Common myeloid progenitor, CD34-positive (primary cell): ENCODE results near the gene VAMP1. TPM values are rescaled to one million over a fixed set of nuclear protein-coding genes. Genes with fewer than 3 reads are reported as not detected.
"Not testable (repeated sequence)": the region's sequence is repeated elsewhere in the genome, so short reads cannot be mapped to it uniquely, and the experiment has no call there.

ENCODE experiments used
- CTCF ChIA-PET: fragments of 350-600 bp; sonication (Branson Sonifier 250); formaldehyde crosslinking; loops from one replicate; lab custom pipeline; 2021; ENCODE audit warnings: antibody characterized with exemption; lab: Charles Lee
- POLR2A ChIA-PET: fragments of 350-600 bp; sonication (Branson Sonifier 250); formaldehyde crosslinking; loops from one replicate; lab custom pipeline; 2021; ENCODE audit warnings: antibody characterized with exemption; lab: Charles Lee
- DNase-seq, 3 donors: peaks; one replicate each; pipeline versions ENCODE4 v3.0.0 to v3.0.0-alpha.2; 2013
- H3K27ac ChIP-seq, 2 experiments: 1 replicate in 1 of 2; 2 replicates in 1 of 2; pipeline ENCODE4 v1.7.0; 2013; ENCODE audit warnings: inconsistent platforms in 2 of 2, low read length in 2 of 2, mild to moderate bottlenecking in 2 of 2, low read depth in 1 of 2, moderate library complexity in 1 of 2; ENCODE audit not compliant: severe bottlenecking in 2 of 2, insufficient read depth in 1 of 2, poor library complexity in 1 of 2
- H3K27me3 ChIP-seq, 5 experiments: replicated peaks in 2 of 5; 1 replicate in 3 of 5; 2 replicates in 2 of 5; pipeline versions ENCODE4 v1.6.1 to v1.7.0; 2013; ENCODE audit warnings: low read length in 4 of 5, mild to moderate bottlenecking in 2 of 5, moderate library complexity in 2 of 5, inconsistent platforms in 1 of 5; ENCODE audit not compliant: insufficient read depth in 5 of 5, control insufficient read depth in 4 of 5
- H3K36me3 ChIP-seq, 4 experiments: 1 replicate in 2 of 4; 2 replicates in 2 of 4; pipeline versions ENCODE4 v1.6.1 to v1.7.0; 2013; ENCODE audit warnings: low read length in 3 of 4, control low read depth in 1 of 4, mild to moderate bottlenecking in 1 of 4; ENCODE audit not compliant: control insufficient read depth in 4 of 4, insufficient read depth in 4 of 4
- H3K4me1 ChIP-seq, 4 experiments: 1 replicate in 3 of 4; 2 replicates in 1 of 4; pipeline versions ENCODE4 v1.6.1 to v1.7.1; 2013; ENCODE audit warnings: low read length in 3 of 4, mild to moderate bottlenecking in 3 of 4, control low read depth in 1 of 4, inconsistent platforms in 1 of 4, moderate library complexity in 1 of 4; ENCODE audit not compliant: control insufficient read depth in 4 of 4, insufficient read depth in 4 of 4; ENCODE audit errors: control extremely low read depth in 1 of 4
- H3K4me3 ChIP-seq, 7 experiments: 1 replicate in 4 of 7; 2 replicates in 3 of 7; pipeline versions ENCODE4 v1.5.1 to v1.7.0; 2013; ENCODE audit warnings: mild to moderate bottlenecking in 7 of 7, low read length in 6 of 7, moderate library complexity in 6 of 7, inconsistent platforms in 2 of 7, low read depth in 2 of 7, control low read depth in 1 of 7; ENCODE audit not compliant: insufficient read depth in 4 of 7, control insufficient read depth in 1 of 7; ENCODE audit errors: extremely low read depth in 1 of 7
- H3K9me3 ChIP-seq, 5 experiments: 1 replicate in 4 of 5; 2 replicates in 1 of 5; pipeline versions ENCODE4 v1.6.1 to v1.7.1; 2013; ENCODE audit warnings: low read length in 4 of 5, mild to moderate bottlenecking in 2 of 5, inconsistent platforms in 1 of 5, low read depth in 1 of 5, moderate library complexity in 1 of 5; ENCODE audit not compliant: control insufficient read depth in 4 of 5, insufficient read depth in 2 of 5; ENCODE audit errors: control extremely low read depth in 1 of 5
- WGBS: methylation state at CpG from one replicate; pipeline ENCODE4 v1.1.5; 2013; ENCODE audit not compliant: insufficient coverage; 5-methylcytosine and 5-hydroxymethylcytosine counted together
- polyA plus RNA-seq: library from polyadenylated mRNA; unstranded; fragments of 120-200 nt; gene quantifications from one replicate; pipeline ENCODE4 v1.2.1, GENCODE V29; 2013

Gene VAMP1, protein sequence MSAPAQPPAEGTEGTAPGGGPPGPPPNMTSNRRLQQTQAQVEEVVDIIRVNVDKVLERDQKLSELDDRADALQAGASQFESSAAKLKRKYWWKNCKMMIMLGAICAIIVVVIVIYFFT
- polyA plus RNA-seq, result 15.9 TPM

DNA sequence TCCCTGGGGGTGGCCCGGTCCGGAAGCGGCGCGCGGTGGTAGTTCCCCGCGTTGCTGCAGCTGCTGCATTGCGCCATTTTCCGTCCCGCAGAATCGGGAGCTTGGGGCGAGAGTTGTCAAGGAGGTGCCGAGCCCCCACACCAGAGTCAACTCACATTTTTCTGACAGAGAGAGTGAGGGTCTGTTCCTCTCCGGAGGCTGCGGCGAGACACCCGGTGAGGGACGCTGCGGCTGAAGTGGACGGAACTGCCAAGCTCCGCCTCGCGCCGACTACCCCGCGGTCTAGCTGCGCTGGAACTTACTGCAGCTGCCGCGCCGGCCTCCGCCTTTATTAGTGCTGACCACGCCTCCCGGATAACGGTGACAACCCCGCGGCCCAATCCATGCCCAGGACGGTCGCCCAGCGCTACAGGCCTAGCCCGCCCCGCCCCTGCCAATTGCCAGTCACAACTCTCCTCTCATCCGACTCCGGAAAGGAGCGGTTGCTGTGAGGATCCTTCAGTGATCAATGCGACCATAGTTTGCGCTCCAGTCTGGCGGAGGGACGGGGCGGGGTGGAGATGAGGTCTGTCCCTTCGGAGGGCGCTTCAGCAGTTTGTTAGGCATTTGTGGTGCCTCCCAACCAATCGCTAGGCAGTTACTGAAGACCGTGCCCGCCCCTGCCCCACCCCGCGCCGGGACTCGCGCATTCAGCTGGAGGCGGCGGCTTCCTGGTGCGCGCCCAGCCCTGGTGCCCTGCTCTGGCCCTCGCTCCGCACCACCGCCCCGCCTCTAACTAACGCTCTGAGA is at the start of gene VAMP1:
VAMP1 (minus strand) TSS at position 303 of the 789 bp plus-strand sequence; CDS start at position 157, 146 bp downstream.
- peak; percentile 95 to 97 (median 97) for DNase-seq
- ChIA-PET POLR2A (interaction anchor here (0.6 to 2.4 kb wide), 14 partner anchors 9 to 352 kb away, joined by 3 to 16 read pairs (median 6); partner anchors contain the start of gene MRPL51), CTCF (interaction anchor here (0.9 to 3.9 kb wide), 11 partner anchors 20 to 144 kb away, joined by 3 to 19 read pairs (median 4); partner anchors contain the start of gene MRPL51)
- no peaks in the 10 kb centered on the region for H3K27me3 ChIP-seq
- H3K36me3 ChIP-seq, result peaks cover 0 to 13% (median 5%) of the 10 kb centered on the region in 4 experiments
- H3K4me1 ChIP-seq, result peaks cover 4 to 24% (median 21%) of the 10 kb centered on the region in 4 experiments
- no peaks in the 10 kb centered on the region for H3K9me3 ChIP-seq
- peak within 1 kb of the TSS; percentile 66 to 90 (median 80) for H3K4me3 ChIP-seq
- WGBS, result under 1% methylated on average over 62 of the region's 69 CpGs
- peak within 1 kb of the TSS in 1 of 2 experiments; percentile 71 for H3K27ac ChIP-seq

DNA sequence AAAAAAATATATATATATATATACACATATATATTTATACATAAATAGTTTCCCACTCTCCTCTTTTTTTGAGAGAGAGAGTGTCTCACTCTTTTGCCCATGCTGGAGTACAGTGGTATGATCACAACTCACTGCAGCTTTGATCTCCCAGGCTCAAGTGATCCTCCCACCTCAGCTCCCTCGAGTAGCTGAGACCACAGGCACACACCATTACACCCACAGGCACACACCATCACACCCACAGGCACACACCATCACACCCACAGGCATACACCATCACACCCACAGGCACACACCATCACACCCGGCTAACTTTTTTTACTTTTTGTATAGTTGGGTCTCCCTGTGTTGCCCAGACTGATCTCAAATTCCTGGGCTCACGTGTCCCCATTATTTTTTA is 49.7 kb upstream of the VAMP1 start:
- Histone ChIP-seq H3K27ac (no peak overlapping the region), H3K27me3 (no peaks in the 10 kb centered on the region), H3K9me3 (no peaks in the 10 kb centered on the region), H3K36me3 (peaks cover 38 to 83% (median 65%) of the 10 kb centered on the region in 4 experiments), H3K4me3 (no peak overlapping the region), H3K4me1 (no peaks in the 10 kb centered on the region)
- 89% methylated on average over 1 of the region's 3 CpGs for WGBS
- POLR2A ChIA-PET, result interaction anchor here (0.6 to 1.0 kb wide), 2 partner anchors 9 to 28 kb away, joined by 5 to 8 read pairs; no protein-coding TSS in a partner anchor
- CTCF ChIA-PET, result interaction anchor here (0.7 kb wide), 1 partner anchor 36 kb away, joined by 3 read pairs; no protein-coding TSS in a partner anchor
- no peak for DNase-seq

DNA sequence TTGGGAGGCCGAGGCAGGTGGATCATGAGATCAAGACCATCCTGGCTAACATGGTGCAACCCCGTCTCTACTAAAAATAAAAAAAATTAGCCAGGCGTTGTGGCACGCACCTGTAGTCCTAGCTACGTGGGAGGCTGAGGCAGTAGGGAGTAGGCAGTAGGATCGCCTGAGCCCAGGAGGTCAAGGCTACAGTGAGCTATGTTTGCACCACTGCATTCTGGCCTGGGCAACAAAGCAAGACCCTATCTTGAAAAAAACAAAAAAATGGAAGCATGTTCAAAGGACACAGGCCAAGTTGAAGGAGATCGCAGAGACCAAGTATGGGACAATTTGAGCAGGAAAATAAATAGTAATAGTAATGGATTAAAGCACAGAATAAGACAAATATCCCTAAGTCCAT is 37.6 kb upstream of the VAMP1 start:
- POLR2A ChIA-PET, result no interaction called here
- Histone ChIP-seq H3K36me3 (peaks cover 20 to 55% (median 34%) of the 10 kb centered on the region in 4 experiments), H3K4me1 (no peaks in the 10 kb centered on the region), H3K9me3 (no peaks in the 10 kb centered on the region), H3K27ac (no peak overlapping the region), H3K27me3 (no peaks in the 10 kb centered on the region), H3K4me3 (no peak overlapping the region)
- CTCF ChIA-PET, result interaction anchor here (0.7 to 1.4 kb wide), 3 partner anchors 11 to 42 kb away, joined by 3 read pairs; no protein-coding TSS in a partner anchor
- 93% methylated on average over 6 of the region's 7 CpGs for WGBS
- no peak for DNase-seq

DNA sequence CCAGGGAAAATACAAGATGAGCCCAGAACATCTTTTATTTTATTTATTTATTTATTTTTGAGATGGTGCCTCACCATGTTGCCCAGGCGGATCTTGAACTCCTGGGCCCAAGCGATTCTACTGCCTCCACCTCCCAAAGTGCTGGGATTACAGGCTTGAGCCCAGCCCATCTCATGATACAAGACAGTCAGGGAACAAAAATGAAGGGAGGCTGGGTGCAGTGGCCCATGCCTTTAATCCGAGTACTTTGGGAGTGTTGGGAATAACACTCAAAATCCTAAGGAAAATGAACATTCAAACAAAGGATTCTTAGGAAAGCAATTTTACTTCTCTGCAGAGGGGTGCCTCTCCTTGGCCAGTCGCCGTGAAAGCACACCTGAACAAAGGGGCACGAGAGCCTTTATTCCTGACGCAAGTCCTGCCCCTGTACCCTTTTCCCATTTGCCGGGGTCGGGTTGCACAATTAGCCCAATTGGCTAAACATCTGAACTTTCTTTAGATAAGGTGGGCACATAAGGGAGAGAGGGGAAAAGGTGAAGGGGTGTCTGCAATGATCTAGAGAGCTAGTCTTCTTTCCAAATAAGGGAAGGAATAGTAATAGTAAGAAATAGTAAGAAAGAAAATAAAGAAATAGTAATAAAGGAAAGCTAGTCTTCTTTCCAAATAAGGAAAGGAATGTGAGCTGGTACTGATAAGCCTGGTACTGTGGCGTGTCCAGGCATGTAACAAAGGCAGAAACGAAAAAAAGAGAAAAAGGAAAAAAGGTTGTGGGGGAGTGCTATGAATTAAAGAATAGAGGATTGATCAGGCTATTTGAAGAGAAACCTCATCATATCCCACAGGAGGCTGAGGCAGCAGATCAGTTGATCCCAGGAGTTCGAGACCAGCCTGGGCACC is 36.9 kb upstream of the VAMP1 start:
- 99% methylated on average over 10 of the region's 12 CpGs for WGBS
- POLR2A ChIA-PET, result no interaction called here

DNA sequence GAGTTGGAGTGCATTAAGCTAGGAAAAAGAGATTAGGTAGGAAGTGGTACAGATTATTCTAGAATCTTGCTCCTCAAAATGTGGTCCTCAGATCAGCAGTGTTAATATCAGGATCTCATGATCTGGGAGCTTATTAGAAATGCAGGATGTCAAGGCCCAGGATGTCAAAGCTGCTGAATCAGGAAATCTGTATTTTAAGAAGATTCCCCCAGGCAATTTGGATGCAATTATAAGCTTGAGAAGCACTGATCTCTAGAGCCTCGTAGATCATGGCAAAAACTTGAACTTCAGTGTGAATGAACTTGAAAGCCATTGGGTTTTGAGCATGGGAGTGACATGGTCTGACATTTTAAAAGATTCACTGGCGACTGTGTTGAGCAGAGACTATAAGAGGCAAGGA is 30.0 kb upstream of the VAMP1 start:
- no peak for DNase-seq
- ChIA-PET POLR2A (no interaction called here), CTCF (interaction anchor here (1.0 to 2.8 kb wide), 5 partner anchors 27 to 76 kb away, joined by 3 to 9 read pairs (median 4); no protein-coding TSS in a partner anchor)
- 100% methylated on average over 1 of the region's 2 CpGs for WGBS
- no peaks in the 10 kb centered on the region for H3K9me3 ChIP-seq
- peaks cover 0 to 4% (median 3%) of the 10 kb centered on the region in 4 experiments for H3K4me1 ChIP-seq
- H3K4me3 ChIP-seq, result no peak overlapping the region
- no peak overlapping the region for H3K27ac ChIP-seq
- H3K27me3 ChIP-seq, result no peaks in the 10 kb centered on the region
- H3K36me3 ChIP-seq, result peaks cover 8 to 51% (median 26%) of the 10 kb centered on the region in 4 experiments

More for the DNA sequence above, 36.9 kb upstream of the VAMP1 start:
- no peaks in the 10 kb centered on the region for H3K4me1 ChIP-seq
- CTCF ChIA-PET, result interaction anchor here (0.7 to 2.2 kb wide), 3 partner anchors 10 to 16 kb away, joined by 3 to 6 read pairs (median 3); no protein-coding TSS in a partner anchor
- no peaks in the 10 kb centered on the region for H3K9me3 ChIP-seq
- no peaks in the 10 kb centered on the region for H3K27me3 ChIP-seq
- no peak for DNase-seq
- H3K4me3 ChIP-seq, result no peak overlapping the region
- peaks cover 18 to 52% (median 29%) of the 10 kb centered on the region in 4 experiments for H3K36me3 ChIP-seq
- no peak overlapping the region for H3K27ac ChIP-seq

DNA sequence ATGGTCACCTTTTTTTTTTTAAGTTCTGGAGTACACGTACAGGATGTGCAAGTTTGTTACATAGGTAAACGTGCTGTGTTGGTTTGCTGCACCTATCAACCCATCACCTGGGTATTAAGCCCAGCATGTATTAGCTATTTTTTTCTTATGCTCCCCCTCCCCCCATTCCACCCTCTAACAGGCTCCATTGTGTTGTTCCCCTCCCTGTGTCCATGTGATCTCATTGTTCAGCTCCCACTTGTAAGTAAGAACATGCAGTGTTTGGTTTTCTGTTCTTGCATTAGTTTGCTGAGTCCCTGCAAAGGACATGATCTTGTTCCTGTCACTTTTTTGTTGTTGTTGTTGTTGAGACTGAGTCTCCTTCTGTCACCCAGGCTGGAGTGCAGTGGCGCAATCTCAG is 26.8 kb upstream of the VAMP1 start:
- CTCF ChIA-PET, result interaction anchor here (0.6 to 2.0 kb wide), 6 partner anchors 9 to 134 kb away, joined by 3 to 4 read pairs (median 3); no protein-coding TSS in a partner anchor
- POLR2A ChIA-PET, result not testable (repeated sequence)
- H3K4me1 ChIP-seq, result peaks cover 18 to 25% (median 21%) of the 10 kb centered on the region in 4 experiments

More for the DNA sequence above, 26.8 kb upstream of the VAMP1 start:
- not testable (repeated sequence) for H3K27ac ChIP-seq, H3K4me3 ChIP-seq, H3K9me3 ChIP-seq, DNase-seq, H3K27me3 ChIP-seq
- 95% methylated on average over 3 of the region's 3 CpGs for WGBS
- peaks cover 3 to 44% (median 21%) of the 10 kb centered on the region in 4 experiments for H3K36me3 ChIP-seq
